PC-3 (cell line): Measurements from ENCODE around the gene PLXNB2. TPM values are rescaled to one million over a fixed set of nuclear protein-coding genes. Genes with fewer than 3 reads are reported as not detected.
A peak's percentile ranks its signal among the peaks of the same experiment; 100 is the strongest.

Experiments used
- ATAC-seq: fragments of 200-7000 bp; cut with Tn5 transposase; 2 replicates; pipeline ENCODE4 v1.9.1; 2020; ENCODE audit warnings: mild to moderate bottlenecking, moderate library complexity
- BruUV-seq: library from RNA; stranded (reverse); fragments of 400-500 nt; replicated peaks from 2 replicates; lab custom pipeline; 2021; lab: Mats Ljungman, UMichigan
- CTCF ChIA-PET: fragments of 300-600 bp; sonication (Branson Sonifier 250); formaldehyde crosslinking; loops from one replicate; lab custom pipeline; 2022; ENCODE audit warnings: antibody characterized with exemption; lab: Charles Lee
- POLR2A ChIA-PET: fragments of 300-600 bp; sonication (Branson Sonifier 250); formaldehyde crosslinking; loops from one replicate; lab custom pipeline; 2022; ENCODE audit warnings: antibody characterized with exemption; ENCODE audit not compliant: unreplicated experiment; lab: Charles Lee
- DNase-seq: peaks from one replicate; pipeline ENCODE4 v3.0.0-alpha.2; 2015
- H2AFZ ChIP-seq: fragments of 300-600 bp; sonication (generic); 2 replicates; pipeline ENCODE4 v1.6.0; 2016; ENCODE audit warnings: antibody characterized with exemption, low read length
- H3F3A ChIP-seq: fragments of 300-600 bp; sonication (generic); one replicate; pipeline ENCODE4 v1.6.0; 2017; ENCODE audit warnings: antibody characterized with exemption, low read length, control low read depth, mild to moderate bottlenecking; ENCODE audit not compliant: unreplicated experiment
- H3K27ac ChIP-seq: fragments of 300-600 bp; sonication (generic); 2 replicates; pipeline ENCODE4 v1.5.1; 2016; ENCODE audit warnings: mild to moderate bottlenecking, low read length
- H3K27me3 ChIP-seq: fragments of 300-600 bp; sonication (generic); 2 replicates; pipeline ENCODE4 v1.6.1; 2016; ENCODE audit warnings: low read length, mixed read lengths
- H3K36me3 ChIP-seq: fragments of 300-600 bp; sonication (generic); 2 replicates; pipeline ENCODE4 v1.6.1; 2016; ENCODE audit warnings: low read depth, mixed run types, low read length, mixed read lengths
- H3K4me1 ChIP-seq: fragments of 300-600 bp; sonication (generic); 2 replicates; pipeline ENCODE4 v1.5.1; 2016; ENCODE audit warnings: low read length; ENCODE audit not compliant: insufficient read depth
- H3K4me2 ChIP-seq: fragments of 300-600 bp; sonication (generic); 2 replicates; pipeline ENCODE4 v1.6.0; 2016; ENCODE audit warnings: low read length
- H3K4me3 ChIP-seq: fragments of 300-600 bp; sonication (generic); 2 replicates; pipeline ENCODE4 v1.5.1; 2016; ENCODE audit warnings: mild to moderate bottlenecking, low read length, mixed read lengths
- H3K79me2 ChIP-seq: fragments of 300-600 bp; sonication (generic); 2 replicates; pipeline ENCODE4 v1.6.1; 2017; ENCODE audit warnings: low read length, mixed read lengths
- H3K9ac ChIP-seq: fragments of 300-600 bp; sonication (generic); 2 replicates; pipeline ENCODE4 v1.6.0; 2016; ENCODE audit warnings: mild to moderate bottlenecking, low read length
- H3K9me2 ChIP-seq: fragments of 300-600 bp; sonication (generic); replicated peaks from 2 replicates; pipeline ENCODE4 v1.6.1; 2016; ENCODE audit warnings: mixed run types, low read length, mixed read lengths
- H3K9me3 ChIP-seq: fragments of 300-600 bp; sonication (generic); 2 replicates; pipeline ENCODE4 v1.6.1; 2016; ENCODE audit warnings: low read length, mixed read lengths
- H4K20me1 ChIP-seq: fragments of 300-600 bp; sonication (generic); 2 replicates; pipeline ENCODE4 v1.6.1; 2016; ENCODE audit warnings: low read length, mixed read lengths
- EZH2 ChIP-seq: fragments of 300-600 bp; sonication (generic); IDR thresholded peaks from one replicate; pipeline ENCODE4 v1.6.1; 2017; ENCODE audit warnings: antibody characterized with exemption, mild to moderate bottlenecking, low read length; ENCODE audit not compliant: unreplicated experiment
- EZH2phosphoT487 ChIP-seq: fragments of 300-600 bp; sonication (generic); IDR thresholded peaks from 2 replicates; pipeline ENCODE4 v1.6.1; 2018; ENCODE audit warnings: mild to moderate bottlenecking, antibody characterized with exemption, low read length, borderline replicate concordance
- intact Hi-C: fragments of 100-400 bp; cut with micrococcal nuclease; formaldehyde crosslinking; loops from 2 replicates; pipeline ENCODE4 v1.9.0; 2023
- total RNA-seq: library from RNA; depleted of rRNA; stranded (reverse); fragments of >200 nt; gene quantifications from 2 replicates; pipeline ENCODE4 v1.2.3, GENCODE V29; 2014
- TF ChIP-seq, protein P1 (sequence below): fragments of 300-600 bp; sonication (generic); conservative IDR thresholded peaks from 2 replicates; pipeline ENCODE4 v1.5.1; 2017; ENCODE audit warnings: antibody characterized with exemption, low read depth, mild to moderate bottlenecking, low read length

Gene PLXNB2
- total RNA-seq, 1 experiment from 2014 or later, result 68.2 TPM

DNA sequence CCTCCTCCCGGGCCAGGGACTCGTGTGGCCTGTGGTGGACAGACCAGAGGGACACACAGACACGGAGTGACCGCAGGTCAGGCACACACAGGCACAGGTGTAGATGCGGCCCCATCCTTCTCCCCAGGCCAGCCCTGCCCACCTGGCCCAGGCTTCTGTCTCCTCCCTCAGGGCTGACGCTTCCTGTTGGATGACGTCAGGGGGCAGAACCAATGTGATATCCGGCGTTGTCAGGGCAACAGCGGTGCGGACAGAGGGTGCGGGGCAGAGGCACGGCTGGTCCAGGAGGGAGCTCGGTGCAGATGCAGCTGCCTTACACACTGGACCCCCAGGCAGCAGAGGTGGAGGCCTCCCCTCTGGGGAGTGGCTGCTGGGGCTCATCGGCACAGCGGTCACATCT lies 59.7 kb downstream of the PLXNB2 start:
- ChIA-PET POLR2A (no interaction called here), CTCF (no interaction called here)
- Histone ChIP-seq H3K27ac (no peak overlapping the region), H3K79me2 (peaks cover 36% of the 10 kb centered on the region), H4K20me1 (no peaks in the 10 kb centered on the region), H2AFZ (no peak overlapping the region), H3K4me2 (no peak overlapping the region), H3K4me1 (peaks cover 16% of the 10 kb centered on the region; the same call in 1 of the 2 replicates), H3K9me2 (no peaks in the 10 kb centered on the region), H3K4me3 (no peak overlapping the region), H3F3A (no peaks in the 10 kb centered on the region), H3K9ac (no peak overlapping the region), H3K36me3 (no peaks in the 10 kb centered on the region), H3K27me3 (no peaks in the 10 kb centered on the region), H3K9me3 (no peaks in the 10 kb centered on the region)
- TF ChIP-seq, protein P1, sequence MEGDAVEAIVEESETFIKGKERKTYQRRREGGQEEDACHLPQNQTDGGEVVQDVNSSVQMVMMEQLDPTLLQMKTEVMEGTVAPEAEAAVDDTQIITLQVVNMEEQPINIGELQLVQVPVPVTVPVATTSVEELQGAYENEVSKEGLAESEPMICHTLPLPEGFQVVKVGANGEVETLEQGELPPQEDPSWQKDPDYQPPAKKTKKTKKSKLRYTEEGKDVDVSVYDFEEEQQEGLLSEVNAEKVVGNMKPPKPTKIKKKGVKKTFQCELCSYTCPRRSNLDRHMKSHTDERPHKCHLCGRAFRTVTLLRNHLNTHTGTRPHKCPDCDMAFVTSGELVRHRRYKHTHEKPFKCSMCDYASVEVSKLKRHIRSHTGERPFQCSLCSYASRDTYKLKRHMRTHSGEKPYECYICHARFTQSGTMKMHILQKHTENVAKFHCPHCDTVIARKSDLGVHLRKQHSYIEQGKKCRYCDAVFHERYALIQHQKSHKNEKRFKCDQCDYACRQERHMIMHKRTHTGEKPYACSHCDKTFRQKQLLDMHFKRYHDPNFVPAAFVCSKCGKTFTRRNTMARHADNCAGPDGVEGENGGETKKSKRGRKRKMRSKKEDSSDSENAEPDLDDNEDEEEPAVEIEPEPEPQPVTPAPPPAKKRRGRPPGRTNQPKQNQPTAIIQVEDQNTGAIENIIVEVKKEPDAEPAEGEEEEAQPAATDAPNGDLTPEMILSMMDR, result no peak
- no peak for TF ChIP-seq EZH2
- peak; percentile 34 for DNase-seq
- ATAC-seq, result 0 out of 2 replicates have a peak, but pooled peaks have one; percentile 2
- intact Hi-C loops, result no loop called here
- no TSS peak for BruUV-seq

- H3K4me2 ChIP-seq, result peak overlapping the region; percentile 99
- no TSS peak for BruUV-seq
- H4K20me1 ChIP-seq, result no peaks in the 10 kb centered on the region
- ChIA-PET POLR2A (no interaction called here), CTCF (no interaction called here)
- no peaks in the 10 kb centered on the region for H3K27me3 ChIP-seq
- no peaks in the 10 kb centered on the region for H3K36me3 ChIP-seq
- intact Hi-C loops, result no loop called here
- H2AFZ ChIP-seq, result no peak overlapping the region
- H3K4me3 ChIP-seq, result peak overlapping the region; percentile 99; the same call in 1 of the 2 replicates
- TF ChIP-seq, protein P1, result 0 out of 2 replicates have a peak, but pooled peaks have one; percentile 19
- no peak for TF ChIP-seq EZH2
- TF ChIP-seq EZH2phosphoT487, result no peak
- H3F3A ChIP-seq, result no peaks in the 10 kb centered on the region
- no peaks in the 10 kb centered on the region for H3K9me3 ChIP-seq
- ATAC-seq (no peak), DNase-seq (peak; percentile 23)
- H3K79me2 ChIP-seq, result peaks cover 48% of the 10 kb centered on the region
- H3K27ac ChIP-seq, result no peak overlapping the region
- no peaks in the 10 kb centered on the region for H3K9me2 ChIP-seq
- no peak overlapping the region for H3K9ac ChIP-seq
- peaks cover 16% of the 10 kb centered on the region; the same call in 1 of the 2 replicates for H3K4me1 ChIP-seq
Measured at GRCh38 chr22:50246242-50247175, 60.9 kb downstream of the PLXNB2 start.
